Endometrial microvascular endothelial cells (primary cell): ENCODE measurements around the gene ROGDI. TPM values are rescaled to one million over a fixed set of nuclear protein-coding genes. Genes with fewer than 3 reads are reported as not detected.

Experiments
- in situ Hi-C: cut with HindIII; loops from 2 replicates; pipeline ENCODE4 v1.10.0; 2017; ENCODE audit warnings: low sequenced_read_pairs, low pct_unique_long_range_greater_than_20kb; ENCODE audit errors: inconsistent ontology term
- total RNA-seq: library from RNA; depleted of rRNA; stranded (reverse); fragments of >200 nt; gene quantifications from one replicate; pipeline ENCODE4 v1.2.3, GENCODE V29; 2015; ENCODE audit errors: inconsistent ontology term

ROGDI gene
- total RNA-seq, 1 donor from 2014 or later: 15.6 TPM

GRCh38 chr16:4820652-4821051, 18.2 kb upstream of the ROGDI start:
- in situ Hi-C loops: no loop called here

GRCh38 chr16:4814542-4815173, 12.2 kb upstream of the ROGDI start:
- in situ Hi-C loops: no loop called here

- in situ Hi-C loops: no loop called here
Measured at GRCh38 chr16:4814046-4814445, 11.6 kb upstream of the ROGDI start.

GRCh38 chr16:4813251-4814003, 11.0 kb upstream of the ROGDI start:
- in situ Hi-C loops: no loop called here

DNA sequence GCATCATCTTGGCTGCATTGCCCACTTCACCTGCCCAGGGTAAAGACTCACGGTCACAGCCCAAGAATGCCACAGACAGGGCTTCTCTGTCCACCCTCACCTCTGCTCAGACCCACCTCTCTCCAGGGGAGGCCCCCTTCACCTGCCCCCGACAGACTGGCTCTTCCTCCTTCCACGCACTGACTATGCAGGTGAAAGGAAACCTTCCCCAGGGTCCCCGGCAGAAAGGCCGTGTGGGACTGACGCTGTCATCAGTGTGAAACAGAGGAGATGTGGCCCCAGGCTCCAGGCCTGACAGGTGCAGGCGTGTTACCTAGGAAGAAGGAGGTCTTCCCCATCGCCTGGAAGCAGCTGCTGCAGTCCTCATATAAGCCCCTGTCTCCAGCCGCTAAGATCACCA, 9.3 kb upstream of the ROGDI start:
- in situ Hi-C loops: no loop called here

DNA sequence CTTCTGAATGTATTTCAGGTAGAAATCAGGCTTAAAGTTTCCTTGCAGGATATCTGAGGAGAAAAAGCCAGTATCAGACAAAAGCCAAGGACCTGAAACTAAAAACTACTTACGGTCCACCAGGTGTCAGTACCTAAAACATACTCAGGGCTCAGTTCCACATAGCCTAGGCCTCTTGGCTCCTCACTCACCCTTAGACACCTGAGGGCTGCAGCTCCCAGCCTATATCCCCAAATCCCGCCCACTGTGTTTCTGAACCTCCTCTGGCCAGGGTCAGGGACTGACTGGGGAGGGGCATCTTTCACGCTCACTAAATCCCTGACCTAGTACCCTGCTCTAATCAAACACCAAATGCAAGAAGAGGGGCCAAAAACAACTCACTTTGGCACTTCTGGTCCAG, 8.8 kb upstream of the ROGDI start:
- in situ Hi-C loops: no loop called here

DNA sequence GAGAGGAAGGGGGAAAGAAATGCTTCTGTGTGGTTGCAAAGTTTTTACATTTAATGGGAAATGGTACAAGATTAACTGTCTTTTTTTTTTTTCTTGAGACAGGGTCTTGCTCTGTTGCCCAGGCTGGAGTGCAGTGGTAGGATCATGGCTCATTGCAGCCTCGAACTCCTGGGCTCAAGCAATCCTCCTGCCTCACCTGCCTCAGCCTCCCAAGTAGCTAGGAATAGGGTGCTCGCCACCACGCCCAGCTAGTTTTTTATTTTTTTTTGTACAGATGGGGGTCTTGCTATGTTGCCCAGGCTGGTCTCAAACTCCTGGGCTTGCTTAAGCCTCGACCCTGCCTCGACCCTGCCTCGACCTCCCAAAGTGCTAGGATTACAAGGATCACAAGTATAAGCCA, 3.8 kb upstream of the ROGDI start:
- in situ Hi-C loops: no loop called here

DNA sequence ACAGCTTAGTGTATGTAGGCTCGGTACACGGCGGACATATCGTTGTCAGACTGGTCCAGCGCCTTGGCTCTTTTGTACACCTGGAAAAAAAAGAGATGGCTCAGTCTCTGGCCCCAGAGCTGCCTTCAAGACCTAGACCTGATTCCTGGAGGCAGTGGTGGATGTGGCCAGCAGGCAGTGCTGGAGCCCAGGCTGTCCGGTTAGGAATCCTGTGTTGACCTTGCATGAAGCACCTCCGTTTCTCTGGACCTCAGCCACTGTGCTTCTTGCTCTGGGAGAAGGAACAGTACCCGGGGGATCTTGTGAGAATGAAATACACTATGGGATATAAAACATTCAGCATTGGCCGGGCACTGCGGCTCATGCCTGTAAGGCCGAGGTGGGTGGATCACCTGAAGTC, 2.8 kb upstream of the ROGDI start:
- in situ Hi-C loops: no loop called here

GRCh38 chr16:4803898-4804762, 1.7 kb upstream of the ROGDI start:
- in situ Hi-C loops: no loop called here

GRCh38 chr16:4803401-4803844, 990 bp upstream of the ROGDI start:
- in situ Hi-C loops: no loop called here

- in situ Hi-C loops: no loop called here
Measured at GRCh38 chr16:4802659-4803287, 340 bp upstream of the ROGDI start.

DNA sequence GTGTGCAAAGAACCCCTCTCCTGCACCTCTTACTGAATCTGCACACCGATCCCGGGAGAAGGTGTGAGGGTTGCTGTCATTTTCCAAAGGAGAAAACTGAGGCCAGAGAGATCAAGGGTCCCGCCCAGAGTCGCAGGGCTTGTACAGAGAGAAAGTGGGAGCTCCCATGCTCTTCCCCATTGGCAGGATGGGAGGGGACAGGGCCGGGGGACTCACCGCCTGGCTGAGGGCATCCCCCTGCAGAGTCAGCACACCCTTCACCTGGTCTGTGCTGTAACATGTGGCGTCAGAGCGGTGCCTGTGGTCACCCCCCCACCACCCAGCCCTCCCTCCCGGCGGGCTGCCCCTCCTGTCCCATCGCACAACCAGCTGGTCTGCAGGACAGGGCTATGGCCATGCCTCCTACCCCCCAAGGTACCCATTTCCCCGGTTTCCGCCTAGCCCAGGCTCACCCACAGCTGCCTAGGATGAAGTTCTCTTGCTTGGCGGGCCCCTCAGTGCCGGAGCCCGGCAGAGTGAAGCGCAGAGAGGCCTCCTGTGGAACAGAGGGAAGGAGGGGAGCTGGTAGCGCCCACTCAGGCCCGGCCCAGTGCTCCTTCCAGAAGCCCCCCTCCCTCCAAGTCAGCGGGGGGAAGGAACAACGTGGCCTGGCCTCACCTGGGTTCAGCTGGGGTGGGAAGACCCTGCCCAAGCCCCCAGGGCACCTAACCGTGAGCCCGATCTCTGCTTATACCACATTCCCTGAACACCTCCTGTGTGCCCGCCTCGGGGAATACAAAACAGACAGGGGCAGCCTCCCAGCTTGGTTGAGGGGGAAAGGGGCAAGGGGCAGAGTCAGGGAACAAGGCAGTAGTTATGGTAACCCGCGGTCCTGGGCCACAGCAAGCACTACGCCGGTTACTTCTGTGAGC, 1.1 kb downstream of the ROGDI start:
- in situ Hi-C loops: no loop called here

- in situ Hi-C loops: no loop called here
Measured at GRCh38 chr16:4800290-4801041, 2.0 kb downstream of the ROGDI start.

DNA sequence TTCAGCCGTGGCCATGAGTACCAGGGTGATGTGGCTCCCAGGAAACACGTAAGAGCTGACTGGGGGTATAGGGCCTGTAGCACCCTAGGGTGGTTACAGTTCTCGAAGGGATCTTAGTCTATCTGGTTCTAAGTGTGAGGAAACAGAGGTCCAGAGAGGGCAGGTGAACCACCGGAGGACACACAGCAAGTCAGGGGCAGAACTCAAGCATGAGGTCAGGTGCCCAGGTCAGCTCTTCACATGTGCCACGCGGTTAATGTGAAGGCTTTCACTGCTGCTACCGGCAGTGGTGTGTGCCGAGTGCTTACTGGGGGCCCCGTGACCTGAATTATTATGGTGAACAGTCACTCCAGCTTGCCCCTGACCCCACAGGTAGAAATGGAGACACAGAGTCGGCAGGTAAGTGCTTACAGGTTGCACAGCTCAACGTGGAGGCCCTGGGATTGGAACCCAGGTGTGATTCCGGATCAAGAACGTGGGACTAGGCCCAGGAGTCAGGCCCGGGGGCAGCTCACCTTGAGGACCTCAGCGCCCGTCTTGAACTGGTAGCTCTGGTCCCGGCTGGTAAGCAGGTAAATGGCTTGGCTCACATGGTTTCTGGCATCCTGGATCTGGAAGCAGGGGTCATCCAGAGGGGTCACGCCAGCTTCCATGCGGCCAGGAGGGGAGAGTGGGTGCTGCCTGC, 3.1 kb downstream of the ROGDI start:
- in situ Hi-C loops: no loop called here

GRCh38 chr16:4798456-4798855, 4.0 kb downstream of the ROGDI start:
- in situ Hi-C loops: no loop called here

- in situ Hi-C loops: no loop called here
Measured at GRCh38 chr16:4797805-4798252, 4.6 kb downstream of the ROGDI start.
